Suprapubic skin (tissue), 4 donors: ENCODE measurements around the gene CCDC85C. TPM values are rescaled to one million over a fixed set of nuclear protein-coding genes. Genes with fewer than 3 reads are reported as not detected.

ENCODE experiments used
- DNase-seq, 2 donors: peaks; one replicate each; pipeline ENCODE4 v3.0.0-alpha.2; 2019; ENCODE audit warnings: low spot score in 2 of 2
- H3K27ac ChIP-seq: fragments of 200-600 bp; sonication (generic); one replicate; pipeline ENCODE4 v1.5.1; 2019
- H3K27me3 ChIP-seq: fragments of 200-600 bp; sonication (generic); one replicate; pipeline ENCODE4 v1.5.1; 2019
- H3K36me3 ChIP-seq: fragments of 200-600 bp; sonication (generic); one replicate; pipeline ENCODE4 v1.5.1; 2019
- H3K4me1 ChIP-seq: fragments of 200-600 bp; sonication (generic); one replicate; pipeline ENCODE4 v1.5.1; 2019
- H3K4me3 ChIP-seq: fragments of 200-600 bp; sonication (generic); one replicate; pipeline ENCODE4 v1.5.1; 2019; ENCODE audit warnings: mild to moderate bottlenecking
- H3K9me3 ChIP-seq: fragments of 200-600 bp; sonication (generic); one replicate; pipeline ENCODE4 v1.5.1; 2019
- CTCF ChIP-seq, 2 donors: fragments of 200-600 bp in 1 of 2; fragments of 450-650 bp in 1 of 2; sonication (generic) in 1 of 2; IDR thresholded peaks; one replicate each; pipeline ENCODE4 v1.5.1; 2016 to 2019; ENCODE audit warnings: antibody characterized with exemption in 2 of 2, mild to moderate bottlenecking in 1 of 2, moderate library complexity in 1 of 2
- EP300 ChIP-seq: sonication (generic); formaldehyde crosslinking; IDR thresholded peaks from one replicate; pipeline ENCODE4 v1.6.1; 2017; ENCODE audit warnings: antibody characterized with exemption
- POLR2A ChIP-seq, 2 donors: fragments of 450-650 bp; IDR thresholded peaks; one replicate each; pipeline ENCODE4 v1.6.1; 2017; ENCODE audit warnings: antibody characterized with exemption in 2 of 2, mild to moderate bottlenecking in 2 of 2, moderate library complexity in 2 of 2
- POLR2AphosphoS5 ChIP-seq, 3 donors: sonication (generic); formaldehyde crosslinking; IDR thresholded peaks; one replicate each; pipeline ENCODE4 v1.6.1; 2017; ENCODE audit warnings: antibody characterized with exemption in 3 of 3
- WGBS: methylation state at CpG from one replicate; pipeline ENCODE4 v1.1.5; 2018; 5-methylcytosine and 5-hydroxymethylcytosine counted together
- total RNA-seq, 4 donors: library from RNA; depleted of rRNA; stranded (reverse); fragments of >200 nt; gene quantifications; one replicate each; pipeline ENCODE4 v1.1.0, GENCODE V29; 2016

Gene CCDC85C
- total RNA-seq, 4 donors from 2014 or later = 18.8 to 53.2 (median 48.0) TPM

DNA sequence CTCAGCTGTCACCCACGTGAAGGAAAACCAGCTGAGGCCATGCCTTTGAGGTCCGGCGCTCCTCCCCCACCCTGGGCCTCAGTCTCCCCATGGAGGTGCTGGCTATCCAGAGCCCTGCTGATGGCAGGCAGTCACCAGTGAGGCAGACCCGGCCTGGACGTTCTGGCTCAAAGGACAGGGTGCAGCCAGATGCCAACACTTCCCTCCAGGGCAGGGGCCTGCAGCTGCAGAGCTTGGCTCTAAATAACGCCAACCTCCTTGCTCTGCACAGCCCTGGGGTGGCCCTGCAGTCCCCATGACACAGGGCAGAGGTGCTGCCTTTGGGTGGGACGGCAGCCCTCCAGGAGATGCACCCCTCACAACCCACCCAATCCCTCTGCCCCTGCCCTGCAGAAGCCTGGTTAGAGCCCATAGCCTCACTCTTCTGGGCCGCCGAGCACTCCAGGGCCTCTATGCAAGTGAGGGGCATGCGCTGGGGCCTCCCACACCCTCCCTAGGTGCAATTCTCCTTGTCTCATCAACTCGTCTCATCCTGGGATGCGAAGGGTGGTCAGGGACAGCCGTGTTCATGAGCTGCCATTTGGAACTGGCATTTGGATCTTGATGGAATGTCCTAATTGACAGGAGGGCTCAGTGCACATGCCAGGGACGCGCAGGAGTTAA lies 30.4 kb downstream of the CCDC85C start:
- Histone ChIP-seq H3K27ac (peak overlapping the region; percentile 63), H3K4me3 (no peak overlapping the region), H3K9me3 (no peaks in the 10 kb centered on the region), H3K36me3 (no peaks in the 10 kb centered on the region), H3K4me1 (peaks cover 63% of the 10 kb centered on the region), H3K27me3 (no peaks in the 10 kb centered on the region)
- no peak for DNase-seq
- TF ChIP-seq CTCF (IDR thresholded peaks at IDR 0.05) (no peak), POLR2A (IDR thresholded peaks at IDR 0.05) (no peak), EP300 (no peak), POLR2AphosphoS5 (IDR thresholded peaks at IDR 0.05) (no peak)
- WGBS = 92% methylated on average over 8 of the region's 15 CpGs

- no peak for DNase-seq
- no peaks in the 10 kb centered on the region for H3K27me3 ChIP-seq
- no peaks in the 10 kb centered on the region for H3K9me3 ChIP-seq
- WGBS = 67% methylated on average over 2 of the region's 16 CpGs
- no peaks in the 10 kb centered on the region for H3K36me3 ChIP-seq
- H3K27ac ChIP-seq = no peak overlapping the region
- H3K4me1 ChIP-seq = peaks cover 61% of the 10 kb centered on the region
- H3K4me3 ChIP-seq = no peak overlapping the region
- TF ChIP-seq POLR2A (IDR thresholded peaks at IDR 0.05) = no peak
- no peak for TF ChIP-seq CTCF (IDR thresholded peaks at IDR 0.05)
These were observed 31.0 kb downstream of the CCDC85C start for GRCh38 chr14:99573000-99573330.

- H3K9me3 ChIP-seq = no peaks in the 10 kb centered on the region
- H3K27ac ChIP-seq = peak overlapping the region; percentile 40
- H3K27me3 ChIP-seq = no peaks in the 10 kb centered on the region
These were observed 31.6 kb downstream of the CCDC85C start for GRCh38 chr14:99572173-99572999.

DNA sequence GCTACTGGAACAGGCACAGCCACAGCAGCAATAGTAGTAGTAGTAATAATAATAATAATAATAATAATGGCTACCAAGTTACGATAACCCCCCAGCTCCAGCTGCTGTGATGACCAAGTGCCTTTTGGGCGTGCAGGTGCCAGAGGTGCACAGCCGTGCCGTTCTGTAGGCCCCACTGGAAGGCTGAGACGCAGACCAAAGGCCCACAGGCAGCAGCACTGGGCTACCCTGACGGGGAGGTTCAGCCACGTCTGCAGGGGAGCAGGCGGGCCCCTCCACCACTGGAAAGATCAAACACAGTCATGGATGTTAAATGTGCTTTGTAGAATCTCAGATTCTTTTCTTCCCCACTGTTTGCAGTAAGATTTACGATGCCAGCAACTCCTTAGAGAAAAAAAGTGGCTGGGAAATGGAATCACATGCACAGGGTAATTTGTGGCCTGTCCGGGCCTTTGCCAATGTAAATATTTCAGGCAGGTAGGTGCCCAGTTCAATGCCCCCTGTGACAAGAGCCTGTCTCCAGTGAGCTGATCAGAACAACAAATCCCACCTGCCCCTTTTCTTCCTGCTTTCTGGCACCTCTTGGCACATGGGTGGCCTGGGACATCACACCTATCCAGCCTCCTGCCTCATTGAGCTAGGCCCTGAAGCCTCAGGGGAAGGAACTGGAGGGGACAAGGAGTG lies 32.6 kb downstream of the CCDC85C start:
- Histone ChIP-seq H3K27me3 (no peaks in the 10 kb centered on the region), H3K36me3 (no peaks in the 10 kb centered on the region), H3K27ac (peak overlapping the region; percentile 11), H3K9me3 (no peaks in the 10 kb centered on the region), H3K4me3 (no peak overlapping the region), H3K4me1 (peaks cover 48% of the 10 kb centered on the region)
- 73% methylated on average over 10 of the region's 10 CpGs for WGBS
- DNase-seq = no peak
- TF ChIP-seq POLR2AphosphoS5 (IDR thresholded peaks at IDR 0.05) (no peak), CTCF (IDR thresholded peaks at IDR 0.05) (no peak), POLR2A (IDR thresholded peaks at IDR 0.05) (no peak), EP300 (no peak)

More at GRCh38 chr14:99572173-99572999, 31.6 kb downstream of the CCDC85C start:
- no peaks in the 10 kb centered on the region for H3K36me3 ChIP-seq
- no peak overlapping the region for H3K4me3 ChIP-seq
- no peak for DNase-seq
- TF ChIP-seq POLR2A (IDR thresholded peaks at IDR 0.05) (no peak), CTCF (IDR thresholded peaks at IDR 0.05) (no peak), EP300 (no peak), POLR2AphosphoS5 (IDR thresholded peaks at IDR 0.05) (no peak)
- H3K4me1 ChIP-seq = peaks cover 55% of the 10 kb centered on the region
- WGBS = 84% methylated on average over 15 of the region's 18 CpGs
